ENCODE results near the gene MCC. TPM values are rescaled to one million over a fixed set of nuclear protein-coding genes. Genes with fewer than 3 reads are reported as not detected.

Gene MCC
- total RNA-seq, 1 donor from 2014 or later: 36.3 TPM

DNA sequence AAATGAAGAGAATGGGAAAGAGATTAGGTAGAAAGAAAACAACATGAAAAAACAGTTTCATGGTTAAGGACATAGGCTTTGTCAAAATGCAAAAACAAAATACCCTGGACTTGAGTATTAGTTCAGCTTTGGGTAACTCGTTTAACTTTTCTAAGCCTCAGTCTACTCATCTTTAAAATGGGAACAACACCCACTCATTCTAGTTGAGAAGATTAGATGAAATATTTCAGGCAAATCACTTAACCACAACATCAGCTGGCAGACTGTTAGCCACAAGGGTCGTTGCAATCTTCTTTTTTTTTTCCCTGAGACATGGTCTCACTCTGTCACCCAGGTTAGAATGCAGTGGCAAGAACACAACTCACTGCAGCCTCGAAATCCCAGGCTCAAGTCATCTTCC is 326.0 kb downstream of the MCC start:
- ATAC-seq (no peak), DNase-seq (ENCODE audit: low spot score) (no peak)

DNA sequence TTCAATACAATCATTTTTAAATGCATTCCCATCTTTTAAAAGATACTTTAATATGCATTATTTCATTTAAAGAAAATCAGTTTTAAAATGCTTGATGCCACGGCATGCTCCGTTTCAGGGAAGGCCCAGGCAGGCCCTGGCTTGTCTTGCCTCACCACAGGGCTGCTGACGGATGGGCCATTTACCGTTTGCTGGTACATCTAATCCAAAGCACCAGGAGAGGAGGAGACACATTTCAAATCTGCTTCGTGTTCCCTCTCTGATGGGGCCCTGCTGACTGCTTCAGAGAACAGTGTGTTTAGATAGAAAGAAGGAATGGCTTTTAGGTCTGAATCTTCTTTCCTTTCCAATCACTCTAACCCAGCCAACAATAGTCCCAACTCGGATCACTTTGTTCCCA is 326.4 kb downstream of the MCC start:
- no peak for DNase-seq (ENCODE audit: low spot score)
- ATAC-seq: no peak

GRCh38 chr5:113157886-113158285 is 330.4 kb downstream of the MCC start:
- ATAC-seq: no peak
- no peak for DNase-seq (ENCODE audit: low spot score)

GRCh38 chr5:113156271-113156877 is 331.9 kb downstream of the MCC start:
- ATAC-seq (no peak), DNase-seq (ENCODE audit: low spot score) (no peak)

- DNase-seq (ENCODE audit: low spot score) (no peak), ATAC-seq (peak; percentile 11)
Observed at GRCh38 chr5:113153512-113154097, 334.6 kb downstream of the MCC start.

DNA sequence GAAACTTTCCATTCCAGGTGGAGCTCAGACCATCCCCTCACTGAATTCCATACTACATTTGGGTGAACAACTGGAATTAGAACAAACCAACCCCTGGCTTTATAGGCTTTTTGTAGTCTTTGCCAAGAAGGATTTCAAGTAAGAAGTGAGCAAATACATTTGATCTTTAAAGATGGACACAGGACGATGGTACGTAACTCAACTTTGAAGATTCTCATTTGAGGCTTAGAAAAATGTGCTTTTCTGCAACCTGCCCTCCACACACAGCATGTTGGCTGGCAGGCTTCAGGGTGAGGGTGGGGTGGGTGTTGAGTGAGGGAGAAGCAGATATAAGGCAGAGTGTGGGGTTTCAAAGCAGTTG is 335.9 kb downstream of the MCC start:
- no peak for ATAC-seq
- no peak for DNase-seq (ENCODE audit: low spot score)

DNA sequence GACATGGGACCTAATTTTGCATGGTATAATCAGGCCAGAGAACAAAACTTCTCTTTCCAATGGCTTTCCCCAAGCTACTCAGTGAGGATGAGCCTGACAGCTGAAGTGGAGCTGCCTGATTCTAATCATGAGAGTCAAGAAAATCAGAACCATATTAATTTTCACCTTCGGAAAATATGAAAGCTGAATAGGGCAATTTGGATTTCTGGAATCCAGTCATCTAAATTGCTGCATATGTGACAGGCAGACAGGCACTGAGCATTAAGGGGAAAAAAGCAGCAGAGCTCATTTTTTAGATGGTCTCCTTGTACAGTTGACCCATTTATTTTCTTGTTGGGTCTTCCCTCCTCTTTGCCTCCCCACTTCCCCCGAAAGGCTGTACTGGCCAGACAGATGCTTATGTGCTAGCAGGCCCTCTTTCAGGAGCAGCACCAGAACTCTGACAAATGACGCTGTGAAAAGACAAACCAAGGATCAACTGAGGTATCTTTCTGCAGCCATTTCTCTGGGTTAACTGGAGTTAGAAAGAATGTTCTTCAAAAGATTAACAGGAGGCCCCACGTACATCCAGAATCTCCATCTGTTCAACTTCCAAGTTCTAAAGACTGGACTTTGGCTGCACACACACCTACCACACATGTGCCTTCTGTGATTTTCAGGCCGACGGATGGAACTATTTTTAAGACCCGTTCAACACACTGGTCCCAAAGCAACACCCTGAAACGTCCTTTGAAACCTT is 336.4 kb downstream of the MCC start:
- DNase-seq (ENCODE audit: low spot score) (no peak), ATAC-seq (peak; percentile 57)

DNA sequence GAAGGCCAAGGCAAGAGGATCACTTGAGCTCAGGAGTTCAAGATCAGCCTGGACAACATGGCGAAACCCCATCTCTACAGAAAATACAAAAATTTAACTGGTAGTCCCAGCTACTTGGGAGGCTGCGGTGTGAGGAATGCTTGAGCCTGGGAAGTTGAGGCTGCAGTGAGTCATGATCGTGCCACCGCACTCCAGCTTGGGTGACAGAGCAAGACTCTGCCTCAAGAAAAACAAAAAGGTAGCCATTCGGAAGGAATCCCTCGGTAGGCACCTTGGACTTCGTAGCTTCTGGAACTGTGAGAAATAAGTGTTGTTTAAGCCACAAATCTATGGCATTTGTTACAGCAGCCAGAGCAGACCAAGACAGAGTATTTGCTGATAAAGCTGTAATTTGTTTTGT is 337.4 kb downstream of the MCC start:
- DNase-seq (ENCODE audit: low spot score) (no peak), ATAC-seq (no peak)

DNA sequence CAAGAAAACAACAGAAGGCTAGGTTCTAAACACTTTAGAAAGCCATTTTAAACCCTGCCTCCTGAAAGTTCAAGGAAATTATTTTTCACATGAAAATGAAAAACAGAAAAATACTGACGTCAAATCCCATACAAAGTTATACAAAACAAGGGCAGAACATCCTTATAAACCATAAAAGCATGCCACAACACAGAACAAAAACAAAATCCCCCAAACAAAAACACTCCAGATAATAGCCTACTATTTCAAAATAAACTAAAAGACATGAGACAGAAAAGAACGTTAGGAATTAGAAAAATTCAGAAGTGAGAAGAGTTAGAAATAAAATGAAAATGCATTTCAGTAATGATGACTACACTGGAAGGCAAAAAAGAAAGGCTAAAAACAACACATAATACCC is 338.0 kb downstream of the MCC start:
- DNase-seq (ENCODE audit: low spot score) (no peak), ATAC-seq (no peak)

DNA sequence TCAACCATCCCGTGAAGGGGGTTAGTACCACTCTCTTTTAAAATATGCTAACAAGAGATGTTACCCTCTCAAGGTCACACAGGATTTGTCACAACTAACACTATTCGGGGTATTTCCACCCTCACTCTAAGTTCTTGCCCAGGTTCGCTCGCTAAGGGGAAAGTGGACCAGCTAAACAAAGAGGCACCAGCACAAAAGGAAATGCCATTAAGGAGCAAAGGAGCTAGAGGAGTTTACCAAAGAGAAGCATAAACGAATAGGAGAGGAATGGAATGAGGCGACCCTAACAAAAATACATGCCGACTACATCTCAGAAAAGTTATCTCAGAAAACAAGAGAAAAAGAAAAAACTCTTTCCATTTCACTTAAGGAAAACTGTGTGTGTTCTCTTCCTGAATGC is 340.7 kb downstream of the MCC start:
- no peak for ATAC-seq
- DNase-seq (ENCODE audit: low spot score): no peak

GRCh38 chr5:113147101-113147508 is 341.1 kb downstream of the MCC start:
- ATAC-seq: no peak

GRCh38 chr5:113145757-113146387 is 342.4 kb downstream of the MCC start:
- no peak for ATAC-seq

More at GRCh38 chr5:113147101-113147508, 341.1 kb downstream of the MCC start:
- no peak for DNase-seq (ENCODE audit: low spot score)

DNA sequence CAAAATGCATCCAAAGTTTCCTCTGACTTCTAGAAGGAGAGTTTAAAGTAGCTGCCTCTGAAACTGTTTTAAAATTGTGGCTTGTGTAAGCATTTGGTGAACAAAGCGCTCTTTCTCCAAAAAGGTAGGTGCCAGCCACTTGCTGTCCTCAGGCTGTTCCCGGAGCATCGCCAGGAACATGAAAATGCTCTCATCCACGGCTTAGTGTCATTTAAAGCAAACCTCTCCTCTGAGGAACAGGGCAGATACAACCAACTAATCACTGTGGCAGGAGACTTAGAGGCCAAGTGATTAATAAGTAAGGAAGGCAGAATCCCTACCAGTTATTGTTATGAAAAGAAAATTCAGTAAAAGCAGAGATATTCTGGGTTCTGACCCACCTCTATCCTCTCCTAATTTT is 346.1 kb downstream of the MCC start:
- ATAC-seq: no peak

More at GRCh38 chr5:113145757-113146387, 342.4 kb downstream of the MCC start:
- DNase-seq (ENCODE audit: low spot score): no peak

DNA sequence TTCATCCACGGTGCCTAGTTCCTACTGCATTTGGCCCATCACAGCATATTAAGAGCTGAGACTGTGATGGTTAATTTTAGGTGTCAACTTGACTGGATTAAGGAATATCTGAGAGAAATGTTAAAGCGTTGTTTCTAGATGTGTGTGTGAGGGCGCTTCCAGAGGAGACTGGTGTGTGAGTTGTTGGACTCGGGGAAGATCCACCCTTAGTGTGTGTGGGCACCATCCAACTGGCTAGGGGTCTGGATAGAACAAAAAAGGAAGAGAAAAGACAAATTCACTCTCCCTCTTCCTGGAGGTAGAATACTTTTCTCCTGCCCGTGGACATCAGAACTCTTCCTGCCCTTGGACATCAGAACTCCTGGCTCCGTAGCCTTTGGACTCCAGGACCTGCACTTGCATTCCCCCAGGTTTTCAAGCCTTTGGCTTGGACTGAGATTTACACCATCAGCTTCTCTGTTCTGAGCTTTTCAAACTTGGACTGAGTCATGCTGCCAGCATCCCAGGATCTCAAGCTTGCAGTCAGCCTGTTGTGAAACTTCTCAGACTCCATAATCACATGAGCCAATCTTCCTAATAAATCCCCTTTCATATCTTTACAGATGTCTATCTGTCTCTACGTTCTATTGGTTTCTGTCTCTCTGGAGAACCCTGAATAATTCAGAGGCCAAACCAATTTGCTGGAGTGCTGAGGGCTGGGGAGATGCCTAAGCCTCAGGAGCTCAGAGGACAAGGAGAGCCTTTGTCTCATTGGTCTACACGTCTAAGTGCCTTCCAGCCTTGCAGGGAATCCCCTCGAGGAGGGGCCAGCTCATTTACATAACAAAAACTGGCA is 347.2 kb downstream of the MCC start:
- DNase-seq (ENCODE audit: low spot score): no peak
- peak; percentile 8 for ATAC-seq

More for the DNA sequence above, 346.1 kb downstream of the MCC start:
- no peak for DNase-seq (ENCODE audit: low spot score)

- DNase-seq (ENCODE audit: low spot score) (no peak), ATAC-seq (no peak)
Observed at GRCh38 chr5:113133211-113133975, 354.9 kb downstream of the MCC start.

- DNase-seq (ENCODE audit: low spot score) (no peak), ATAC-seq (no peak)
Observed at GRCh38 chr5:113132564-113132963, 355.7 kb downstream of the MCC start.

GRCh38 chr5:113128641-113129330 is 359.5 kb downstream of the MCC start:
- ATAC-seq: no peak
- DNase-seq (ENCODE audit: low spot score): no peak

DNA sequence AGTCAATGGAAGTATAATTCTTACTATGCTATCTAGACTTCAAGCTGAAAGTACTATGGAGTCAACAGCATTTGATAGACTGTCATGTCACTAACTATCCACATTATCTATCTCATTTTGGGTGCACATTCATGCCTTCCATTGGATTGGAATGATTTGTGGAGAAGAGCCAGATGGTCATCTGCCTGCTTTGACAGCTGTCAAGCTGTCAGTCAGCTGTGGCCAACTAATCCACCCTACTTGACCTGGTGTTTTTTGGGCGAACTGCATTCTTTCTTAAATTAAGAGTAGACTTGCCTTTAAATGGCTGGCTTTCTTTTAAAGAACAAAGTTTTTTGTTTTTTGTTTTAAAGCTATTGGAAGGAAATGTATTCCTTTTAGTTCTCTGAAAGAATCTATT is 360.2 kb downstream of the MCC start:
- DNase-seq (ENCODE audit: low spot score): no peak
- ATAC-seq: no peak

DNA sequence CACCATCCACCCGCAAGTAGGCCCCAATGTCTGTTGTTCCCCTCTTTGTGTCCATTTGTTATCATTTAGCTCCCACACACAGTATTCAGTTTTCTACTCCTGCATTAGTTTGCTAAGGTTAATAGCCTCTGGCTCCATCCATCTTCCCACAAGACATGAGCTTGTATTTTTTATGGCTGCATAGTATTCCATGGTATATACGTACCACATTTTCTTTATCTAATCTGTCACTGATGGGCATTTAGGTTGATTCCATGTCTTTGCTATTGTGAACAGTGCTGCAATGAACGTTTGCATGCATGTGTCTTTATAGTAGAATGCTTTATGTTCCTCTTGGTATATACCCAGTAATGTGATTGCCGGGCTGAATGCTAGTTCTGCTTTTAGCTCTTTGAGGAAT is 361.2 kb downstream of the MCC start:
- no peak for DNase-seq (ENCODE audit: low spot score)

DNA sequence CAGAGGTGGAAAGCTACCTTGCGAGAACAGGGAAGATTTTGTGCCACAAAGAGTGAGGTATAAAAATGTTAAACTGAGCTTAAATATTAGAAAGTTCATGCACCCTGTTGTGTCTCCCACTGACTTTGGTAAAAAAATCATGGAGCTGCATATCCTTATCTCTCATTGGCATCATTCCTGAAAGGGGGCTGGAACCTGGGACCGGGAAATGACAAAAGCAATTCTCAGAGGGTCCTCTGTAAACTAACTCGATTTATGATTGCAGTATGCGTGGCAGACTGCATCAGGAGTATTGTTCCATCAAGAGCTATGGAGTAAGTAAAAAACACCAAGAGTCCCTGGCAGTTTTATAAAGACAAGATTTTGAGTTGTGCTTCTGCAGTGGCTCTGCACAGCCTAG is 362.9 kb downstream of the MCC start:
- ATAC-seq: no peak
- no peak for DNase-seq (ENCODE audit: low spot score)

More for the DNA sequence above, 361.2 kb downstream of the MCC start:
- ATAC-seq: no peak

Data from left lobe of liver (tissue), 2 donors.